ENCODE measurements around the gene FAM156A.
"Not testable (repeated sequence)": the region's sequence is repeated elsewhere in the genome, so short reads cannot be mapped to it uniquely, and the experiment has no call there.

DNA sequence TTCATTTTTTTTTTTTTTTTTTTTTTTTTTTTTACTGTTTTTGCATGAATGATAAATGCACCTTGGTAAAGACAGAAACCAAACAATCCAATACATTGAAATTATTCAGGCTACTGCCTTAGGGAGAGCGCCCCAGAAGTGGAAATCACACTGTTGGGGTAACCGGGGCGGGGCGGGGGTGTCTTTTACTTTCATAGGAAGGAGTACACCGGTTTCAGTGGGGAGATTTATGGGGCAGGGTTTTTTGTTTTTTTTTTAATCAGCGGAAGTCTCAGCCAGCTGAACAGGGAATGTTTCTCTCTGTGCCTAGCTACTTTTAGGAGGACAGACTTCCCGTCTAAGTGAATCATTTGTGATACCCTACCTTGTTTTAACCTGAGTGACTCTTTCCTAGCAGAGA, 643 bp upstream of the FAM156A start:
- TF ChIP-seq TCF12 (IDR thresholded peaks at IDR 0.05; ENCODE audit: low read depth, low read length): not testable (repeated sequence)
- TF ChIP-seq, protein P1, sequence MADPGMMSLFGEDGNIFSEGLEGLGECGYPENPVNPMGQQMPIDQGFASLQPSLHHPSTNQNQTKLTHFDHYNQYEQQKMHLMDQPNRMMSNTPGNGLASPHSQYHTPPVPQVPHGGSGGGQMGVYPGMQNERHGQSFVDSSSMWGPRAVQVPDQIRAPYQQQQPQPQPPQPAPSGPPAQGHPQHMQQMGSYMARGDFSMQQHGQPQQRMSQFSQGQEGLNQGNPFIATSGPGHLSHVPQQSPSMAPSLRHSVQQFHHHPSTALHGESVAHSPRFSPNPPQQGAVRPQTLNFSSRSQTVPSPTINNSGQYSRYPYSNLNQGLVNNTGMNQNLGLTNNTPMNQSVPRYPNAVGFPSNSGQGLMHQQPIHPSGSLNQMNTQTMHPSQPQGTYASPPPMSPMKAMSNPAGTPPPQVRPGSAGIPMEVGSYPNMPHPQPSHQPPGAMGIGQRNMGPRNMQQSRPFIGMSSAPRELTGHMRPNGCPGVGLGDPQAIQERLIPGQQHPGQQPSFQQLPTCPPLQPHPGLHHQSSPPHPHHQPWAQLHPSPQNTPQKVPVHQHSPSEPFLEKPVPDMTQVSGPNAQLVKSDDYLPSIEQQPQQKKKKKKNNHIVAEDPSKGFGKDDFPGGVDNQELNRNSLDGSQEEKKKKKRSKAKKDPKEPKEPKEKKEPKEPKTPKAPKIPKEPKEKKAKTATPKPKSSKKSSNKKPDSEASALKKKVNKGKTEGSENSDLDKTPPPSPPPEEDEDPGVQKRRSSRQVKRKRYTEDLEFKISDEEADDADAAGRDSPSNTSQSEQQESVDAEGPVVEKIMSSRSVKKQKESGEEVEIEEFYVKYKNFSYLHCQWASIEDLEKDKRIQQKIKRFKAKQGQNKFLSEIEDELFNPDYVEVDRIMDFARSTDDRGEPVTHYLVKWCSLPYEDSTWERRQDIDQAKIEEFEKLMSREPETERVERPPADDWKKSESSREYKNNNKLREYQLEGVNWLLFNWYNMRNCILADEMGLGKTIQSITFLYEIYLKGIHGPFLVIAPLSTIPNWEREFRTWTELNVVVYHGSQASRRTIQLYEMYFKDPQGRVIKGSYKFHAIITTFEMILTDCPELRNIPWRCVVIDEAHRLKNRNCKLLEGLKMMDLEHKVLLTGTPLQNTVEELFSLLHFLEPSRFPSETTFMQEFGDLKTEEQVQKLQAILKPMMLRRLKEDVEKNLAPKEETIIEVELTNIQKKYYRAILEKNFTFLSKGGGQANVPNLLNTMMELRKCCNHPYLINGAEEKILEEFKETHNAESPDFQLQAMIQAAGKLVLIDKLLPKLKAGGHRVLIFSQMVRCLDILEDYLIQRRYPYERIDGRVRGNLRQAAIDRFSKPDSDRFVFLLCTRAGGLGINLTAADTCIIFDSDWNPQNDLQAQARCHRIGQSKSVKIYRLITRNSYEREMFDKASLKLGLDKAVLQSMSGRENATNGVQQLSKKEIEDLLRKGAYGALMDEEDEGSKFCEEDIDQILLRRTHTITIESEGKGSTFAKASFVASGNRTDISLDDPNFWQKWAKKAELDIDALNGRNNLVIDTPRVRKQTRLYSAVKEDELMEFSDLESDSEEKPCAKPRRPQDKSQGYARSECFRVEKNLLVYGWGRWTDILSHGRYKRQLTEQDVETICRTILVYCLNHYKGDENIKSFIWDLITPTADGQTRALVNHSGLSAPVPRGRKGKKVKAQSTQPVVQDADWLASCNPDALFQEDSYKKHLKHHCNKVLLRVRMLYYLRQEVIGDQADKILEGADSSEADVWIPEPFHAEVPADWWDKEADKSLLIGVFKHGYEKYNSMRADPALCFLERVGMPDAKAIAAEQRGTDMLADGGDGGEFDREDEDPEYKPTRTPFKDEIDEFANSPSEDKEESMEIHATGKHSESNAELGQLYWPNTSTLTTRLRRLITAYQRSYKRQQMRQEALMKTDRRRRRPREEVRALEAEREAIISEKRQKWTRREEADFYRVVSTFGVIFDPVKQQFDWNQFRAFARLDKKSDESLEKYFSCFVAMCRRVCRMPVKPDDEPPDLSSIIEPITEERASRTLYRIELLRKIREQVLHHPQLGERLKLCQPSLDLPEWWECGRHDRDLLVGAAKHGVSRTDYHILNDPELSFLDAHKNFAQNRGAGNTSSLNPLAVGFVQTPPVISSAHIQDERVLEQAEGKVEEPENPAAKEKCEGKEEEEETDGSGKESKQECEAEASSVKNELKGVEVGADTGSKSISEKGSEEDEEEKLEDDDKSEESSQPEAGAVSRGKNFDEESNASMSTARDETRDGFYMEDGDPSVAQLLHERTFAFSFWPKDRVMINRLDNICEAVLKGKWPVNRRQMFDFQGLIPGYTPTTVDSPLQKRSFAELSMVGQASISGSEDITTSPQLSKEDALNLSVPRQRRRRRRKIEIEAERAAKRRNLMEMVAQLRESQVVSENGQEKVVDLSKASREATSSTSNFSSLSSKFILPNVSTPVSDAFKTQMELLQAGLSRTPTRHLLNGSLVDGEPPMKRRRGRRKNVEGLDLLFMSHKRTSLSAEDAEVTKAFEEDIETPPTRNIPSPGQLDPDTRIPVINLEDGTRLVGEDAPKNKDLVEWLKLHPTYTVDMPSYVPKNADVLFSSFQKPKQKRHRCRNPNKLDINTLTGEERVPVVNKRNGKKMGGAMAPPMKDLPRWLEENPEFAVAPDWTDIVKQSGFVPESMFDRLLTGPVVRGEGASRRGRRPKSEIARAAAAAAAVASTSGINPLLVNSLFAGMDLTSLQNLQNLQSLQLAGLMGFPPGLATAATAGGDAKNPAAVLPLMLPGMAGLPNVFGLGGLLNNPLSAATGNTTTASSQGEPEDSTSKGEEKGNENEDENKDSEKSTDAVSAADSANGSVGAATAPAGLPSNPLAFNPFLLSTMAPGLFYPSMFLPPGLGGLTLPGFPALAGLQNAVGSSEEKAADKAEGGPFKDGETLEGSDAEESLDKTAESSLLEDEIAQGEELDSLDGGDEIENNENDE (IDR thresholded peaks at IDR 0.05; ENCODE audit: insufficient replicate concordance, low read length): not testable (repeated sequence)
- TF ChIP-seq, protein P2, sequence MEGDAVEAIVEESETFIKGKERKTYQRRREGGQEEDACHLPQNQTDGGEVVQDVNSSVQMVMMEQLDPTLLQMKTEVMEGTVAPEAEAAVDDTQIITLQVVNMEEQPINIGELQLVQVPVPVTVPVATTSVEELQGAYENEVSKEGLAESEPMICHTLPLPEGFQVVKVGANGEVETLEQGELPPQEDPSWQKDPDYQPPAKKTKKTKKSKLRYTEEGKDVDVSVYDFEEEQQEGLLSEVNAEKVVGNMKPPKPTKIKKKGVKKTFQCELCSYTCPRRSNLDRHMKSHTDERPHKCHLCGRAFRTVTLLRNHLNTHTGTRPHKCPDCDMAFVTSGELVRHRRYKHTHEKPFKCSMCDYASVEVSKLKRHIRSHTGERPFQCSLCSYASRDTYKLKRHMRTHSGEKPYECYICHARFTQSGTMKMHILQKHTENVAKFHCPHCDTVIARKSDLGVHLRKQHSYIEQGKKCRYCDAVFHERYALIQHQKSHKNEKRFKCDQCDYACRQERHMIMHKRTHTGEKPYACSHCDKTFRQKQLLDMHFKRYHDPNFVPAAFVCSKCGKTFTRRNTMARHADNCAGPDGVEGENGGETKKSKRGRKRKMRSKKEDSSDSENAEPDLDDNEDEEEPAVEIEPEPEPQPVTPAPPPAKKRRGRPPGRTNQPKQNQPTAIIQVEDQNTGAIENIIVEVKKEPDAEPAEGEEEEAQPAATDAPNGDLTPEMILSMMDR (IDR thresholded peaks at IDR 0.05; ENCODE audit: control extremely low read depth in 1 of 3, insufficient read depth in 1 of 3, low read depth in 1 of 3, low read length in 3 of 3): not testable (repeated sequence)
